ENCODE data around the gene EIF3B. TPM values are rescaled to one million over a fixed set of nuclear protein-coding genes. Genes with fewer than 3 reads are reported as not detected.
A peak's percentile ranks its signal among the peaks of the same experiment; 100 is the strongest.
"Not testable (repeated sequence)": the region's sequence is repeated elsewhere in the genome, so short reads cannot be mapped to it uniquely, and the experiment has no call there.

Gene EIF3B
- total RNA-seq, 2 donors from 2014 or later = 90.4 to 105 TPM

- intact Hi-C loops (cut with DNase I, micrococcal nuclease) = no loop called here
- ATAC-seq = peak; percentile 15
Measured at GRCh38 chr7:2412587-2413201, 58.1 kb downstream of the EIF3B start.

GRCh38 chr7:2416063-2416462 is 61.4 kb downstream of the EIF3B start:
- no peak for ATAC-seq
- intact Hi-C loops (cut with DNase I, micrococcal nuclease) = no loop called here
- DNase-seq = no peak

More at GRCh38 chr7:2412587-2413201, 58.1 kb downstream of the EIF3B start:
- DNase-seq = no peak

- no peak for DNase-seq
- intact Hi-C loops (cut with DNase I, micrococcal nuclease) = no loop called here
- no peak for ATAC-seq
Measured at GRCh38 chr7:2416650-2417049, 62.0 kb downstream of the EIF3B start.

GRCh38 chr7:2417178-2417577 is 62.6 kb downstream of the EIF3B start:
- ATAC-seq; intact Hi-C loops (cut with DNase I, micrococcal nuclease): not testable (repeated sequence)

GRCh38 chr7:2417981-2418481 is 63.4 kb downstream of the EIF3B start:
- DNase-seq (peak in 1 of 2 donors; percentile 15), ATAC-seq (no peak)
- intact Hi-C loops (cut with DNase I, micrococcal nuclease) = no loop called here

More at GRCh38 chr7:2417178-2417577, 62.6 kb downstream of the EIF3B start:
- not testable (repeated sequence) for DNase-seq

GRCh38 chr7:2420216-2420933 is 65.7 kb downstream of the EIF3B start:
- ATAC-seq (no peak), DNase-seq (no peak)
- intact Hi-C loops (cut with DNase I, micrococcal nuclease) = no loop called here

- DNase-seq (no peak), ATAC-seq (no peak)
- intact Hi-C loops (cut with DNase I, micrococcal nuclease) = no loop called here
Measured at GRCh38 chr7:2421943-2422310, 67.3 kb downstream of the EIF3B start.

GRCh38 chr7:2425749-2426148 is 71.1 kb downstream of the EIF3B start:
- no peak for ATAC-seq
- intact Hi-C loops (cut with DNase I, micrococcal nuclease) = no loop called here
- no peak for DNase-seq

Other genes starting within 250 kb of the EIF3B start
- 10 to 100 TPM; 22.1 to 28.2 TPM for gene MAD1L1, start 121.9 kb upstream of the EIF3B start, total RNA-seq
- 10 to 100 TPM; 15.0 to 15.6 TPM for gene MRM2, start 112.6 kb upstream of the EIF3B start, total RNA-seq
- gene NUDT1, start 112.6 kb upstream of the EIF3B start, total RNA-seq = 10 to 100 TPM in 1 of 2 donors, 1 to 10 TPM in 1; 8.1 to 10.3 TPM
- gene SNX8, start 40.4 kb upstream of the EIF3B start, total RNA-seq = 10 to 100 TPM; 21.8 to 38.0 TPM
- gene CHST12, start 48.8 kb downstream of the EIF3B start, total RNA-seq = 10 to 100 TPM; 11.5 to 12.6 TPM
- not detected for gene GRIFIN, start 121.6 kb downstream of the EIF3B start, total RNA-seq
- gene LFNG, start 164.9 kb downstream of the EIF3B start, total RNA-seq = 10 to 100 TPM; 48.3 to 70.1 TPM
- gene BRAT1, start 200.7 kb downstream of the EIF3B start, total RNA-seq = 10 to 100 TPM; 21.8 to 21.9 TPM
- gene IQCE, start 204.2 kb downstream of the EIF3B start, total RNA-seq = 10 to 100 TPM; 28.5 to 30.5 TPM

Data from left colon (tissue), 2 donors.